Embryonic facial prominence (tissue), 1 donor: ENCODE results near the gene UVRAG.

ENCODE experiments used
- DNase-seq: peaks from one replicate; pipeline ENCODE4 v3.0.0-alpha.2; 2016; ENCODE audit errors: extremely low spot score

UVRAG gene

GRCh38 chr11:76114238-76114637 is 299.2 kb downstream of the UVRAG start:
- no peak for DNase-seq

- no peak for DNase-seq
Measured at GRCh38 chr11:76115555-76115954, 300.5 kb downstream of the UVRAG start.

GRCh38 chr11:76119032-76119431 is 304.0 kb downstream of the UVRAG start:
- DNase-seq: no peak

GRCh38 chr11:76119779-76120178 is 304.8 kb downstream of the UVRAG start:
- DNase-seq: no peak

- DNase-seq: no peak
Measured at GRCh38 chr11:76120513-76121101, 305.6 kb downstream of the UVRAG start.

GRCh38 chr11:76123248-76123647 is 308.2 kb downstream of the UVRAG start:
- no peak for DNase-seq

GRCh38 chr11:76124905-76125770 is 310.1 kb downstream of the UVRAG start:
- DNase-seq: no peak

GRCh38 chr11:76129729-76130128 is 314.7 kb downstream of the UVRAG start:
- no peak for DNase-seq

GRCh38 chr11:76131142-76131541 is 316.1 kb downstream of the UVRAG start:
- no peak for DNase-seq

GRCh38 chr11:76131671-76132631 is 316.9 kb downstream of the UVRAG start:
- no peak for DNase-seq

- no peak for DNase-seq
Measured at GRCh38 chr11:76134239-76134638, 319.2 kb downstream of the UVRAG start.

- DNase-seq: no peak
Measured at GRCh38 chr11:76135491-76135890, 320.5 kb downstream of the UVRAG start.

- no peak for DNase-seq
Measured at GRCh38 chr11:76139314-76139713, 324.3 kb downstream of the UVRAG start.

- no peak for DNase-seq
Measured at GRCh38 chr11:76140912-76141574, 326.0 kb downstream of the UVRAG start.

GRCh38 chr11:76141901-76142588 is 327.0 kb downstream of the UVRAG start:
- no peak for DNase-seq

- no peak for DNase-seq
Measured at GRCh38 chr11:76143274-76143673, 328.3 kb downstream of the UVRAG start.

- DNase-seq: no peak
Measured at GRCh38 chr11:76147106-76147740, 332.2 kb downstream of the UVRAG start.

GRCh38 chr11:76148231-76148630 is 333.2 kb downstream of the UVRAG start:
- no peak for DNase-seq

- DNase-seq: no peak
Measured at GRCh38 chr11:76148941-76149613, 334.1 kb downstream of the UVRAG start.

- DNase-seq: no peak
Measured at GRCh38 chr11:76149713-76150112, 334.7 kb downstream of the UVRAG start.
